Panc1 (cell line): ENCODE results near the gene SLC25A6. TPM values are rescaled to one million over a fixed set of nuclear protein-coding genes. Genes with fewer than 3 reads are reported as not detected.

Experiments
- ATAC-seq: fragments of 200-7000 bp; cut with Tn5 transposase; 2 replicates; pipeline ENCODE4 v1.9.1; 2020; ENCODE audit warnings: mild to moderate bottlenecking, moderate library complexity
- BruUV-seq: library from RNA; stranded (reverse); fragments of 400-500 nt; replicated peaks from 2 replicates; lab custom pipeline; 2021; lab: Mats Ljungman, UMichigan
- CTCF ChIA-PET: fragments of 300-600 bp; sonication (Branson Sonifier 250); formaldehyde crosslinking; loops from one replicate; lab custom pipeline; 2022; ENCODE audit warnings: antibody characterized with exemption; lab: Charles Lee
- POLR2A ChIA-PET: fragments of 300-600 bp; sonication (Branson Sonifier 250); formaldehyde crosslinking; loops from one replicate; lab custom pipeline; 2022; ENCODE audit warnings: antibody characterized with exemption; lab: Charles Lee
- DNase-seq: peaks from one replicate; pipeline ENCODE4 v3.0.0-alpha.2; 2010; ENCODE audit warnings: low read depth, low spot score
- H3K27ac ChIP-seq: 2 replicates; pipeline ENCODE4 v1.5.1; 2011; ENCODE audit warnings: mild to moderate bottlenecking, low read length, inconsistent platforms
- H3K27me3 ChIP-seq: fragments of 200-500 bp; sonication (Bioruptor generic); 2 replicates; pipeline ENCODE4 v1.6.0; 2014; ENCODE audit warnings: low read length, inconsistent platforms; ENCODE audit not compliant: control insufficient read depth, insufficient read depth
- H3K36me3 ChIP-seq: fragments of 200-500 bp; sonication (Bioruptor generic); 2 replicates; pipeline ENCODE4 v1.5.1; 2014; ENCODE audit warnings: inconsistent platforms, mild to moderate bottlenecking, low read length, moderate library complexity; ENCODE audit not compliant: control insufficient read depth, insufficient read depth
- H3K4me1 ChIP-seq: 2 replicates; pipeline ENCODE4 v1.5.1; 2011; ENCODE audit warnings: inconsistent platforms, mild to moderate bottlenecking, low read length, moderate library complexity; ENCODE audit not compliant: control insufficient read depth, insufficient read depth
- H3K4me3 ChIP-seq, 2 experiments: 2 replicates each; pipeline ENCODE4 v1.5.1; 2011 to 2012; ENCODE audit warnings: low read depth in 2 of 2, low read length in 2 of 2, mild to moderate bottlenecking in 2 of 2, inconsistent platforms in 1 of 2, moderate library complexity in 1 of 2
- H3K9me3 ChIP-seq: fragments of 200-500 bp; sonication (Bioruptor generic); 2 replicates; pipeline ENCODE4 v1.5.1; 2014; ENCODE audit warnings: low read depth, mild to moderate bottlenecking, inconsistent platforms, low read length, moderate library complexity; ENCODE audit not compliant: control insufficient read depth, insufficient read depth
- POLR2AphosphoS5 ChIP-seq: IDR thresholded peaks from 2 replicates; pipeline ENCODE4 v1.6.1; 2012; ENCODE audit warnings: mild to moderate bottlenecking, low read depth, low read length, moderate library complexity
- SIN3A ChIP-seq: IDR thresholded peaks from 2 replicates; pipeline ENCODE4 v1.6.1; 2012; ENCODE audit warnings: low read depth, mild to moderate bottlenecking, low read length, moderate library complexity, borderline replicate concordance; ENCODE audit not compliant: insufficient read depth
- TCF7L2 ChIP-seq: IDR thresholded peaks from 2 replicates; pipeline ENCODE4 v1.6.1; 2011; ENCODE audit warnings: mild to moderate bottlenecking, low read depth, low read length, inconsistent platforms
- in situ Hi-C: cut with HindIII; loops from 2 replicates; pipeline ENCODE4 v1.10.0; 2016; ENCODE audit warnings: low sequenced_read_pairs, low pct_unique_long_range_greater_than_20kb
- intact Hi-C: fragments of 100-400 bp; cut with micrococcal nuclease; formaldehyde crosslinking; loops from one replicate; pipeline ENCODE4 v1.10.0; 2022; ENCODE audit not compliant: unreplicated experiment
- total RNA-seq: library from RNA; stranded (reverse); gene quantifications from one replicate; pipeline ENCODE4 v1.2.1, GENCODE V29; 2021; ENCODE audit not compliant: unreplicated experiment
- TF ChIP-seq, protein P1 (sequence below): fragments of 450-650 bp; IDR thresholded peaks from 2 replicates; pipeline ENCODE4 v1.5.1; 2017; ENCODE audit warnings: mild to moderate bottlenecking
- TF ChIP-seq, protein P2 (sequence below), 2 experiments: IDR thresholded peaks; 2 replicates each; pipeline ENCODE4 v1.6.1; 2011 to 2012; ENCODE audit warnings: low read depth in 2 of 2, control low read depth in 1 of 2, low read length in 1 of 2, mild to moderate bottlenecking in 1 of 2, moderate library complexity in 1 of 2; ENCODE audit not compliant: insufficient read depth in 1 of 2

SLC25A6 gene
- total RNA-seq, 1 experiment from 2014 or later: 125 TPM

DNA sequence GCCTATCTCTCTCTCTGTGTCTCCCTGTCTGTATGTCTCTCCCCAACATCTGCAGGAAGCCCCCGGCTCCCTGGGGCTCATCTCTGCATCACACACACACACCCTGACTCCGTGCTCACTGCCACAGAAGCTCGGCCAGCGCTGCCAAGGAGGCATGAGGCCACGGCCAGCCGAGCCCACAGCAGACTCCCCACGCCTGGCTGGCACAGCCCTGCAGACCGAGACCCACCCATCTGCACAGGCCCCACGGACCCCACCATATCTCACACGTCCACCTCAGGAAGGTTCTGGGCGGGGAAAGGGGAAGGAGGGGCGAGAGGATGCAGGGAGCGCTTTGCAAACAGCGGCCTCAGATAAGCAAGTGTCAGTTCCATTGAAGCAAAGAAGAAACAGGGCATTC, 28.5 kb upstream of the SLC25A6 start:
- ATAC-seq (no peak), DNase-seq (no peak)
- Histone ChIP-seq H3K4me3 (no peak overlapping the region), H3K27me3 (no peaks in the 10 kb centered on the region), H3K36me3 (no peaks in the 10 kb centered on the region), H3K27ac (no peak overlapping the region), H3K9me3 (no peaks in the 10 kb centered on the region), H3K4me1 (no peaks in the 10 kb centered on the region)
- POLR2A ChIA-PET: no interaction called here
- CTCF ChIA-PET: no interaction called here
- in situ Hi-C loops (no loop called here), intact Hi-C loops (no loop called here)
- TF ChIP-seq, protein P1, sequence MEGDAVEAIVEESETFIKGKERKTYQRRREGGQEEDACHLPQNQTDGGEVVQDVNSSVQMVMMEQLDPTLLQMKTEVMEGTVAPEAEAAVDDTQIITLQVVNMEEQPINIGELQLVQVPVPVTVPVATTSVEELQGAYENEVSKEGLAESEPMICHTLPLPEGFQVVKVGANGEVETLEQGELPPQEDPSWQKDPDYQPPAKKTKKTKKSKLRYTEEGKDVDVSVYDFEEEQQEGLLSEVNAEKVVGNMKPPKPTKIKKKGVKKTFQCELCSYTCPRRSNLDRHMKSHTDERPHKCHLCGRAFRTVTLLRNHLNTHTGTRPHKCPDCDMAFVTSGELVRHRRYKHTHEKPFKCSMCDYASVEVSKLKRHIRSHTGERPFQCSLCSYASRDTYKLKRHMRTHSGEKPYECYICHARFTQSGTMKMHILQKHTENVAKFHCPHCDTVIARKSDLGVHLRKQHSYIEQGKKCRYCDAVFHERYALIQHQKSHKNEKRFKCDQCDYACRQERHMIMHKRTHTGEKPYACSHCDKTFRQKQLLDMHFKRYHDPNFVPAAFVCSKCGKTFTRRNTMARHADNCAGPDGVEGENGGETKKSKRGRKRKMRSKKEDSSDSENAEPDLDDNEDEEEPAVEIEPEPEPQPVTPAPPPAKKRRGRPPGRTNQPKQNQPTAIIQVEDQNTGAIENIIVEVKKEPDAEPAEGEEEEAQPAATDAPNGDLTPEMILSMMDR: no peak
- TF ChIP-seq POLR2AphosphoS5 (no peak), TCF7L2 (no peak), SIN3A (no peak)
- TF ChIP-seq, protein P2, sequence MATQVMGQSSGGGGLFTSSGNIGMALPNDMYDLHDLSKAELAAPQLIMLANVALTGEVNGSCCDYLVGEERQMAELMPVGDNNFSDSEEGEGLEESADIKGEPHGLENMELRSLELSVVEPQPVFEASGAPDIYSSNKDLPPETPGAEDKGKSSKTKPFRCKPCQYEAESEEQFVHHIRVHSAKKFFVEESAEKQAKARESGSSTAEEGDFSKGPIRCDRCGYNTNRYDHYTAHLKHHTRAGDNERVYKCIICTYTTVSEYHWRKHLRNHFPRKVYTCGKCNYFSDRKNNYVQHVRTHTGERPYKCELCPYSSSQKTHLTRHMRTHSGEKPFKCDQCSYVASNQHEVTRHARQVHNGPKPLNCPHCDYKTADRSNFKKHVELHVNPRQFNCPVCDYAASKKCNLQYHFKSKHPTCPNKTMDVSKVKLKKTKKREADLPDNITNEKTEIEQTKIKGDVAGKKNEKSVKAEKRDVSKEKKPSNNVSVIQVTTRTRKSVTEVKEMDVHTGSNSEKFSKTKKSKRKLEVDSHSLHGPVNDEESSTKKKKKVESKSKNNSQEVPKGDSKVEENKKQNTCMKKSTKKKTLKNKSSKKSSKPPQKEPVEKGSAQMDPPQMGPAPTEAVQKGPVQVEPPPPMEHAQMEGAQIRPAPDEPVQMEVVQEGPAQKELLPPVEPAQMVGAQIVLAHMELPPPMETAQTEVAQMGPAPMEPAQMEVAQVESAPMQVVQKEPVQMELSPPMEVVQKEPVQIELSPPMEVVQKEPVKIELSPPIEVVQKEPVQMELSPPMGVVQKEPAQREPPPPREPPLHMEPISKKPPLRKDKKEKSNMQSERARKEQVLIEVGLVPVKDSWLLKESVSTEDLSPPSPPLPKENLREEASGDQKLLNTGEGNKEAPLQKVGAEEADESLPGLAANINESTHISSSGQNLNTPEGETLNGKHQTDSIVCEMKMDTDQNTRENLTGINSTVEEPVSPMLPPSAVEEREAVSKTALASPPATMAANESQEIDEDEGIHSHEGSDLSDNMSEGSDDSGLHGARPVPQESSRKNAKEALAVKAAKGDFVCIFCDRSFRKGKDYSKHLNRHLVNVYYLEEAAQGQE (IDR thresholded peaks at IDR 0.05; ENCODE audit: insufficient read depth in 1 of 2, low read depth in 2 of 2, low read length in 1 of 2): no peak
- no TSS peak for BruUV-seq

DNA sequence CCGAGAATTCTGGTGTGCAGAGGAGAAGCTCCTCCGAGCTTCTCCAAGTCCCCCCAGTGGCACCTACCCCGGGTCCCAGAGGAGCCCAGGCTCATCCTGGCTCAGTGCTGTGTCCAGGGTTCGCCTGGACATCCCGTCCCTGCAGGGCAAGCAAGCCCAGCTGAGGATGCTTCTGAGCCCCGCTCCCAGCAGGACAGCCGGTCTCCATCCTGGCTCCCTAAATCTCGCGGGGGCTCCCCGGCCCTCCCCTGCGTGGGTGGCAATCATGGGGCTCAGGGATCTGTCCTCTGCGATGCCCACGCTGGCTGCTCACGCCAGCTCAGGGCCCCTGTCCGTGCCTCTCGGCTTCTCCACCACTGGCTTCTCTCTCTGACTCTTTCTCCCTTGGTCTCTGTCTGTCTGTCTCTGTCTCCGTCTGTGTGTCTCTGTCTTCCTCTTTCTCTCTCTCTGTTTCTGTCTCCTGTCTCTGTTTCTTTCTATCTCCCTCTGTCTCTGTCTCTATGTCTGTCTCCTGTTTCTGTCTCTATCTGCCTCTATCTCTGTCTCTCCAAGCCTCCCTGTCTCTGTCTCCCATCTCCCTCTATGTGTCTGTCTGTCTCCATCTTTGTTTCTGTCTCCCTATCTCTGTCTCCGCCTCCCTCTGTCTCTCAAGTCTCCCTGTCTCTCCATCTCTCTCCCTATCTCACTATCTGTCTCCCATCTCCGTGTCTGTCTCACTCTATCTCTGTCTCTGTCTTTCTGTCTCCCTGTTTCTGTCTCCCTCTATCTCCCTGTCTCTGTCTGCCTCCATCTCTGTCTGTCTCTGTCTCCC, 27.8 kb upstream of the SLC25A6 start:
- Histone ChIP-seq H3K9me3 (no peaks in the 10 kb centered on the region), H3K27ac (no peak overlapping the region), H3K4me1 (no peaks in the 10 kb centered on the region), H3K27me3 (no peaks in the 10 kb centered on the region), H3K4me3 (no peak overlapping the region), H3K36me3 (no peaks in the 10 kb centered on the region)
- no peak for TF ChIP-seq POLR2AphosphoS5
- TF ChIP-seq, protein P1: no peak
- TF ChIP-seq SIN3A: no peak
- TF ChIP-seq, protein P2 (IDR thresholded peaks at IDR 0.05; ENCODE audit: insufficient read depth in 1 of 2, low read depth in 2 of 2, low read length in 1 of 2): no peak
- no peak for TF ChIP-seq TCF7L2
- no TSS peak for BruUV-seq
- ChIA-PET POLR2A (no interaction called here), CTCF (no interaction called here)
- no peak for DNase-seq
- intact Hi-C loops: no loop called here
- peak; percentile 15; the same call in 1 of the 2 replicates for ATAC-seq
- in situ Hi-C loops: no loop called here
